GM10248 (cell line): Measurements from ENCODE around the gene CMA1.
"Not testable (repeated sequence)": the region's sequence is repeated elsewhere in the genome, so short reads cannot be mapped to it uniquely, and the experiment has no call there.

Source experiments
- CTCF ChIA-PET: fragments of 300-600 bp; sonication (Branson Sonifier 250); formaldehyde crosslinking; extraction: SDS; loops from one replicate; lab custom pipeline; 2021; ENCODE audit warnings: antibody characterized with exemption; lab: Yijun Ruan, JAX
- POLR2A ChIA-PET: fragments of 350-650 bp; sonication (Branson Sonifier 250); formaldehyde crosslinking; extraction: SDS; loops from one replicate; lab custom pipeline; 2020; ENCODE audit warnings: antibody characterized with exemption; lab: Yijun Ruan, JAX
- DNase-seq: peaks from one replicate; pipeline ENCODE4 v3.0.0; 2012; ENCODE audit errors: extremely low spot score
- TF ChIP-seq, protein P1 (sequence below): IDR thresholded peaks from 2 replicates; pipeline ENCODE4 v1.5.1; 2012; ENCODE audit warnings: mild to moderate bottlenecking, low read depth; ENCODE audit errors: extremely low read depth, missing control alignments, control extremely low read depth

The CMA1 gene

DNA sequence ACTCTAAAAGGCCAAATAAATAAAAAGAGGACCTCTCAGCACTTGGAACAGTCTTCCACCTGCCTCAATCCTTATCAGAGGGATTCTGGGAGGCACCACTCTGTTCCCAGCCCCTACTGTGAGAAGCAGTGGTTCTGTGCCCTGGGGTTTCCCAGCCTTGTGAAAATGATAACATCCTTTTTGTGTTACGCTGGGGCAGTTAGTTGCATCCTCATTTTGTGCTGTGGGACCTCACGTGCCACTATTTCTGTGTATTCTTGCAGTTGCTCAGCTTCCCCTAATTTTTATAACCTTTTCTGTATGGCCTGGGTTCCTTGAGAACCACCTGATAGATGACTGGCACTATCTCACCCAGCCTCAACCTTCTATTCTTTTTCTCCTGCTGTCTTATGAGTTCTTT, 10.8 kb upstream of the CMA1 start:
- CTCF ChIA-PET: no interaction called here
- POLR2A ChIA-PET: no interaction called here
- no peak for DNase-seq
- TF ChIP-seq, protein P1, sequence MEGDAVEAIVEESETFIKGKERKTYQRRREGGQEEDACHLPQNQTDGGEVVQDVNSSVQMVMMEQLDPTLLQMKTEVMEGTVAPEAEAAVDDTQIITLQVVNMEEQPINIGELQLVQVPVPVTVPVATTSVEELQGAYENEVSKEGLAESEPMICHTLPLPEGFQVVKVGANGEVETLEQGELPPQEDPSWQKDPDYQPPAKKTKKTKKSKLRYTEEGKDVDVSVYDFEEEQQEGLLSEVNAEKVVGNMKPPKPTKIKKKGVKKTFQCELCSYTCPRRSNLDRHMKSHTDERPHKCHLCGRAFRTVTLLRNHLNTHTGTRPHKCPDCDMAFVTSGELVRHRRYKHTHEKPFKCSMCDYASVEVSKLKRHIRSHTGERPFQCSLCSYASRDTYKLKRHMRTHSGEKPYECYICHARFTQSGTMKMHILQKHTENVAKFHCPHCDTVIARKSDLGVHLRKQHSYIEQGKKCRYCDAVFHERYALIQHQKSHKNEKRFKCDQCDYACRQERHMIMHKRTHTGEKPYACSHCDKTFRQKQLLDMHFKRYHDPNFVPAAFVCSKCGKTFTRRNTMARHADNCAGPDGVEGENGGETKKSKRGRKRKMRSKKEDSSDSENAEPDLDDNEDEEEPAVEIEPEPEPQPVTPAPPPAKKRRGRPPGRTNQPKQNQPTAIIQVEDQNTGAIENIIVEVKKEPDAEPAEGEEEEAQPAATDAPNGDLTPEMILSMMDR: no peak

DNA sequence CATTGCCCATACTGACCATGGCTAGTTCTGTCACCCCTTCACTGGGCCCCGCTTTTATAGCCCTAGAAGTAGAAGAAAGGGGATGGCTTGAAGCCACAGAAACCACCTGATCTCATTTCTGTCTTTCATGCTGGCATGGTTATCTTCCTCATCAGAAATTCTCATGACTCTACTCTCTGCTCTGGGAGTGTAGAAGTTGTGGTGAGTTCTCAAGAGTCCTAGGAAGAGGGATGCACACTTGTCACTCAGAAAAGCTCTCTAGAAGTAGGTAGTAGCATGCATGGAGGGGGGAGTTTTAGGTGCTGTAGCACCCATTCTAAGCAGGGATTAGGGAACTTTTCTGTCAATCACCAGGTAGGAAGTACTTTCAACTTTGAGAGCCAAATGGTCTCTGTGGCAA, 6.1 kb upstream of the CMA1 start:
- CTCF ChIA-PET: no interaction called here
- DNase-seq: no peak
- TF ChIP-seq, protein P1: no peak
- POLR2A ChIA-PET: no interaction called here

DNA sequence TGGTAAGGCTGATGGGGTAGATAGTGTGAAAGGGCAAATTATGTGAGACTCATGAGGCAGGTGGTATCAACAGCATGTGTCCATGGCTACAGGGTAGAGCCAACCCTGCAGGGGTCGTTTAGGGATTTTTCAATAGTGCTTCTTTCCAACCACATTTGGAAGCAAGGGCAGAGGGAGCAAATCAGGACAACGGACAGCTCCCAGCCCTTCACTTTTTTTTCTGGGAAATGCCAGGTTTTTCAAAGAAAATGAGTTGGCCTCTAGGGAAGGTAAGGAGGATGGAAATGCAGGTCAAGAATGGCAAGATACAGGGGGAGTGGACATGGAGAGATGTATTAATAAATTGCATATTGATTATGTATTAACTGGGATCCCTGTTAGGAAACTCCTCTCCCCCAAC, 4.9 kb upstream of the CMA1 start:
- no peak for DNase-seq
- ChIA-PET POLR2A (no interaction called here), CTCF (no interaction called here)
- TF ChIP-seq, protein P1: no peak

DNA sequence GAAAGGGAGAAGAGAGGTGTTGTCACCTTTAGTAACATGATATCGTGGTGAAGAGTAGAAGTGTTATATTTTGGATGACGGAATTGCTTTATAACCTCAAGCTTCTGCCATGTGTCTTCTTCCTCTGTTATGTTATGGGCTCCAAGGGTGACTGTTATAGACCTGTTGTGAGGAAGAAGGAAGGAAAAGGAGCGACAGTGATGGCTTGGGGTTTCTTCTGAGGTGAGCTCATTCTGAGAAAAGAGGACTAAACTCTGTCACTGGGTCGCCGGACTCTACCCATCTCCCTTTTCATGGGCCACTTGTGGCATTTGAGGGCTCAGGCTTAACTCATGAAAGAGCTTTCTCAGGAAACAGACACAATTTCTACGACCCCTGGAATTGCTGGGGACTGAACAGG, 1.6 kb downstream of the CMA1 start:
- CTCF ChIA-PET: interaction anchor here (1.2 to 1.9 kb wide), 3 partner anchors 22 to 24 kb away, joined by 3 to 6 read pairs (median 4); no protein-coding TSS in a partner anchor
- TF ChIP-seq, protein P1: no peak
- DNase-seq: no peak
- POLR2A ChIA-PET: no interaction called here

DNA sequence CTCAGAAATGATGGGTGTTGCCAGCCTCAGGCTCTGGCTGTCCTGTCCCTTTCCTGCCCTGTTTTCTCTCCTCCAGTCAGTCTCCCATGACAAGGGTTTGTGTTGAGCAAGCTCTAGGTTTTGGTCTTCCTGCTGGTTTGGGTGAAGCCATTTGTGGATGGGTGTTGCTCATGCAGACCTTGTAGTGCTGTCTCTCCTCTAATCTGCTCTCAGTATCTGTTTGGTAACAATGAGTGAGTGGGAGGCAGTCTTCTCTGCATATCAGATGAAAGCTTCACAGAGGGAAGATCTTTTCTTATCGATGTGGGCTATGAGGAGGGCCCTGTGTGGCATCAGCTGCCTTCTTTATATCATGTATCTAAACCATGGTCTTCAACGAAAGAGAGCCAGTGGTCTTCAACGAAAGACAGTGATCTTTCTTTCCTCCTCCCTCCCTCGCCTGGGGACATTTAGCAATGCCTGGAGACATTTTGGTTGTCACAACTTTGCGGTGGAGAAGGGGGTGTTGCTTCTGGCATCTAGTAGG, 3.6 kb downstream of the CMA1 start:
- ChIA-PET CTCF (interaction anchor here (1.1 to 1.6 kb wide), 2 partner anchors 21 to 23 kb away, joined by 3 to 4 read pairs; no protein-coding TSS in a partner anchor), POLR2A (no interaction called here)
- TF ChIP-seq, protein P1: no peak
- DNase-seq: no peak

DNA sequence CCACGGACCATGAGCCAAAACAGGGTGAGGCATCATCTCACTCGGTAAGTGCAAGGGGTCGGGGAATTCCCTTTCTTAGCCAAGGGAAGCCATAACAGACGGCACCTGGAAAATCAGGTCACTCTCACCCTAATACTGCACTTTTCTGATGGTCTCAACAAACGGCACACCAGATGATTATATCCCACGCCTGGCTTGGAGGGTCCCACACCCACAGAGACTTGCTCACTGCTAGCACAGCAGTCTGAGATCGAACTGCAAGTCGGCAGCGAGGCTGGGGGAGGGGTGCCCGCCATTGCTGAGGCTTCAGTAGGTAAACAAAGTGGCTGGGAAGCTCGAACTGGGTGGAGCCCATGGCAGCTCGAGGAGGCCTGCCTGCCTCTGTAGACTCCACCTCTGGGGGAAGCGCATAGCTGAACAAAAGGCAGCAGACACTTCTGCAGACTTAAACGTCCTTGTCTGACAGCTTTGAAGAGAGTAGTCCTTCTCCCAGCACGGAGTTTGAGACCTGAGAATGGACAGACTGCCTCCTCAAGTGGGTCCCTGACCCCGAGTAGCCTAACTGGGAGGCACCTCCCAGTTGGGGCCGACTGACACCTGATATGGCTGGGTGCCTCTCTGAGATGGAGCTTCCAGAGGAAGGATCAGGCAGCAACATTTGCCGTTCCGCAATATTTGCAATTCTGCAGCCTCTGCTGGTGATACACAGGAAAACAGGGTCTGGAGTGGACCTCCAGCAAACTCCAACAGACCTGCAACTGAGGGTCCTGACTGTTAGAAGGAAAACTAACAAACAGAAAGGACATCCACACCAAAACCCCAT, 16.3 kb downstream of the CMA1 start:
- DNase-seq, POLR2A ChIA-PET: not testable (repeated sequence)
- CTCF ChIA-PET: interaction anchor here (1.5 to 1.7 kb wide), 2 partner anchors 10 to 32 kb away, joined by 3 to 7 read pairs; no protein-coding TSS in a partner anchor
